A673 (cell line): ENCODE data around the gene GPR82. TPM values are rescaled to one million over a fixed set of nuclear protein-coding genes. Genes with fewer than 3 reads are reported as not detected.

ENCODE experiments used
- BruUV-seq: library from RNA; stranded (reverse); fragments of 400-500 nt; replicated peaks from 2 replicates; lab custom pipeline; 2021; lab: Mats Ljungman, UMichigan
- CTCF ChIA-PET: fragments of 300-600 bp; sonication (Branson Sonifier 250); formaldehyde crosslinking; loops from one replicate; lab custom pipeline; 2022; ENCODE audit warnings: antibody characterized with exemption; lab: Charles Lee
- POLR2A ChIA-PET: fragments of 300-600 bp; sonication (Branson Sonifier 250); formaldehyde crosslinking; loops from one replicate; lab custom pipeline; 2022; ENCODE audit warnings: antibody characterized with exemption; ENCODE audit not compliant: low non-redundant PET; lab: Charles Lee
- DNase-seq: peaks from one replicate; pipeline ENCODE4 v3.0.0-alpha.2; 2015; ENCODE audit warnings: low spot score
- H3K27ac ChIP-seq: fragments of 200-600 bp; sonication (generic); 2 replicates; pipeline ENCODE4 v1.5.1; 2016; ENCODE audit warnings: mixed run types, low read depth, mild to moderate bottlenecking, mixed read lengths, antibody characterized with exemption, low read length; ENCODE audit not compliant: poor library complexity, severe bottlenecking
- H3K27me3 ChIP-seq: fragments of 200-600 bp; sonication (generic); replicated peaks from 2 replicates; pipeline ENCODE4 v1.6.1; 2017; ENCODE audit warnings: mixed run types, low read depth, mild to moderate bottlenecking, mixed read lengths, antibody characterized with exemption, low read length; ENCODE audit not compliant: insufficient read depth, poor library complexity
- H3K36me3 ChIP-seq: fragments of 200-600 bp; sonication (generic); 2 replicates; pipeline ENCODE4 v1.6.1; 2016; ENCODE audit warnings: mixed run types, mild to moderate bottlenecking, mixed read lengths, antibody characterized with exemption, low read length; ENCODE audit not compliant: insufficient read depth, poor library complexity, severe bottlenecking
- H3K4me1 ChIP-seq: fragments of 200-600 bp; sonication (generic); 2 replicates; pipeline ENCODE4 v1.6.1; 2017; ENCODE audit warnings: mixed run types, mild to moderate bottlenecking, mixed read lengths, antibody characterized with exemption, low read length; ENCODE audit not compliant: insufficient read depth, poor library complexity, severe bottlenecking
- H3K4me3 ChIP-seq: fragments of 200-600 bp; sonication (generic); 2 replicates; pipeline ENCODE4 v1.5.1; 2016; ENCODE audit warnings: low read depth, mixed run types, mild to moderate bottlenecking, mixed read lengths, low read length; ENCODE audit not compliant: poor library complexity, severe bottlenecking
- H3K9me3 ChIP-seq: fragments of 200-600 bp; sonication (generic); 2 replicates; pipeline ENCODE4 v1.6.1; 2016; ENCODE audit warnings: mixed run types, low read depth, mild to moderate bottlenecking, mixed read lengths, antibody characterized with exemption, low read length; ENCODE audit not compliant: poor library complexity, severe bottlenecking
- EZH2 ChIP-seq: fragments of 200-600 bp; sonication (generic); IDR thresholded peaks from 2 replicates; pipeline ENCODE4 v1.6.1; 2017; ENCODE audit warnings: borderline replicate concordance, low read depth, mild to moderate bottlenecking, mixed read lengths, antibody characterized with exemption, low read length; ENCODE audit not compliant: poor library complexity, severe bottlenecking
- intact Hi-C: fragments of 100-400 bp; cut with micrococcal nuclease; formaldehyde crosslinking; loops from one replicate; pipeline ENCODE4 v1.10.0; 2022; ENCODE audit not compliant: unreplicated experiment
- total RNA-seq: library from RNA; stranded (reverse); gene quantifications from 2 replicates; pipeline ENCODE4 v1.2.3, GENCODE V29; 2021
- TF ChIP-seq, protein P1 (sequence below): fragments of 300-800, 200-600 bp; sonication (generic); conservative IDR thresholded peaks from 2 replicates; pipeline ENCODE4 v1.5.1; 2017; ENCODE audit warnings: low read depth, mild to moderate bottlenecking, antibody characterized with exemption, low read length, moderate library complexity, mixed read lengths

Gene GPR82
- total RNA-seq, 1 experiment from 2014 or later = not detected

DNA sequence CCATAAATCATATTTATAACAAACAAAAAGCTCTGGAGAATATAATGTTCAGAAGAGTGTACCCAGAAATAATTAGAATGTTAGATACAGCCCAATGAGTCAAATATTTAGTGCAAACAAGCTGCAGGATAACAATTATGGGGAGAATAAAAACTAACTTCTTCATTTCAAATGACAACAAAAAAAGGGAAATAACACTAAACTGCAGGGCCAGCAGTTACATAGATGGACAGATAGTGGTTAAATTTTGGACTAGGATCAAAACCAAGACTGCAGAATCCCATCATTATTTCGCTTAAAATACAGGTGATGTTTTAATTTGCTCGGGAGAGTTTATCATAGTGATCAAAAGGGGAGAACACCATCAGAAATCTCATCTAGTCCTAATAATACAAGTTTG lies 35.8 kb upstream of the GPR82 start:
- Histone ChIP-seq H3K36me3 (no peaks in the 10 kb centered on the region), H3K27me3 (no peaks in the 10 kb centered on the region), H3K9me3 (no peaks in the 10 kb centered on the region), H3K4me3 (no peak overlapping the region), H3K4me1 (peaks cover 5% of the 10 kb centered on the region), H3K27ac (no peak overlapping the region)
- ChIA-PET CTCF (no interaction called here), POLR2A (interaction anchor here (0.6 kb wide), 1 partner anchor 16 kb away, joined by 7 read pairs; no protein-coding TSS in a partner anchor)
- BruUV-seq = no TSS peak
- no peak for DNase-seq
- TF ChIP-seq, protein P1, sequence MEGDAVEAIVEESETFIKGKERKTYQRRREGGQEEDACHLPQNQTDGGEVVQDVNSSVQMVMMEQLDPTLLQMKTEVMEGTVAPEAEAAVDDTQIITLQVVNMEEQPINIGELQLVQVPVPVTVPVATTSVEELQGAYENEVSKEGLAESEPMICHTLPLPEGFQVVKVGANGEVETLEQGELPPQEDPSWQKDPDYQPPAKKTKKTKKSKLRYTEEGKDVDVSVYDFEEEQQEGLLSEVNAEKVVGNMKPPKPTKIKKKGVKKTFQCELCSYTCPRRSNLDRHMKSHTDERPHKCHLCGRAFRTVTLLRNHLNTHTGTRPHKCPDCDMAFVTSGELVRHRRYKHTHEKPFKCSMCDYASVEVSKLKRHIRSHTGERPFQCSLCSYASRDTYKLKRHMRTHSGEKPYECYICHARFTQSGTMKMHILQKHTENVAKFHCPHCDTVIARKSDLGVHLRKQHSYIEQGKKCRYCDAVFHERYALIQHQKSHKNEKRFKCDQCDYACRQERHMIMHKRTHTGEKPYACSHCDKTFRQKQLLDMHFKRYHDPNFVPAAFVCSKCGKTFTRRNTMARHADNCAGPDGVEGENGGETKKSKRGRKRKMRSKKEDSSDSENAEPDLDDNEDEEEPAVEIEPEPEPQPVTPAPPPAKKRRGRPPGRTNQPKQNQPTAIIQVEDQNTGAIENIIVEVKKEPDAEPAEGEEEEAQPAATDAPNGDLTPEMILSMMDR = no peak
- TF ChIP-seq EZH2 = no peak
- intact Hi-C loops = no loop called here

DNA sequence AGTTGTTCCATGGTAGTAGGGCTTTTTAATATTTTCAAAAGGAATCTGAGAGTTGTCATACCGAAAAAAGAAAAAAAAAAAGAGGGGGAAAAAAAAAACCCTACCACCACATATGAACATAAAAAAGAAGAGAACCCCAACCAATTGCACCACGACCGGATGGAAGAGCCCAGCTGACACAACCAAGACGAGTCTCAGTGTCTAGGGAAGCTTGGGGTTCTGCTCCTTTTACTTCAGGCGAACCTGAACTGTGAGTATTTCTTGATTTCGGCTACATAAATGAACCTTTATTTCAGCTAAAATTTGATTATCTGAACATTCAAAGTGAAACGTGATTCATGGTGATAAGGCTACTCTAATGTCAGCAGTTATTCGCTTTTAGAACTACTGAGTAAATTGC lies 35.1 kb upstream of the GPR82 start, which contains the start of gene GPR34:
Gene GPR34, plus strand, starts transcription at position 139 of the 400 bp plus-strand sequence. CDS start 6,661 bp downstream, outside the sequence.
- CTCF ChIA-PET = no interaction called here
- BruUV-seq = no TSS peak
- Histone ChIP-seq H3K27me3 (no peaks in the 10 kb centered on the region), H3K4me3 (no peak within 1 kb of the TSS), H3K36me3 (no peaks in the 10 kb centered on the region), H3K27ac (no peak within 1 kb of the TSS), H3K4me1 (peaks cover 5% of the 10 kb centered on the region), H3K9me3 (no peaks in the 10 kb centered on the region)
- POLR2A ChIA-PET = interaction anchor here (0.6 kb wide), 1 partner anchor 15 kb away, joined by 7 read pairs; no protein-coding TSS in a partner anchor
- no peak for TF ChIP-seq EZH2
- TF ChIP-seq, protein P1 = no peak
- intact Hi-C loops = no loop called here
- DNase-seq = no peak

DNA sequence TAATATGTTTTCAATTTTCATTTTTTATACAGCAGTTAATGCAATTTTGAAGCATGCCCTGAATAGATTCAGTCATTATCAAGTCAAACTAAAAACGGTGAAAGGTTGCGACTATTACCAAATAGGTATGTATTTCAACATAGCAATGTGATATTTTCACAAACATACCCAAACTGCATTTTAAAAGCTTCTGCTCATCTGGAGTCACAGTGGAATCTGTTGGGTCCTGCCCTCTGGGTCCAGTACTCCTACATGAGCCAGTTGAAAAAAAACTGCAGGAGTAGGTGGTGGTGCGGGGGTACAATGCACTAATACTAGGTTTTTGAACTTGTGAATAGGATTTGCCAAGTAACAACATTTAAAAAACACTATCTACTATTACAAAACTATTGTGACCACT lies 34.3 kb upstream of the GPR82 start:
- Histone ChIP-seq H3K27me3 (no peaks in the 10 kb centered on the region), H3K4me1 (peaks cover 5% of the 10 kb centered on the region), H3K9me3 (no peaks in the 10 kb centered on the region), H3K36me3 (no peaks in the 10 kb centered on the region), H3K4me3 (no peak overlapping the region), H3K27ac (no peak overlapping the region)
- TF ChIP-seq, protein P1 = no peak
- DNase-seq = no peak
- ChIA-PET CTCF (no interaction called here), POLR2A (no interaction called here)
- intact Hi-C loops = no loop called here
- no TSS peak for BruUV-seq
